ENCODE measurements around the gene INTS11. TPM values are rescaled to one million over a fixed set of nuclear protein-coding genes. Genes with fewer than 3 reads are reported as not detected.

The INTS11 gene
- total RNA-seq, 1 donor from 2014 or later: 28.9 TPM

GRCh38 chr1:1332031-1332755 lies 7.7 kb upstream of the INTS11 start:
- FAIRE-seq (no peak), DNase-seq (ENCODE audit: low spot score in 2 of 2) (no peak)

- FAIRE-seq: no peak
Measured at GRCh38 chr1:1331068-1331965, 6.9 kb upstream of the INTS11 start, which contains the start of gene TAS1R3. TSS of gene TAS1R3 (plus strand) at chr1:1331280. CDS start at chr1:1331346, 66 bp downstream.

GRCh38 chr1:1330366-1331067 lies 6.1 kb upstream of the INTS11 start:
- DNase-seq (ENCODE audit: low spot score in 2 of 2) (no peak), FAIRE-seq (no peak)

More at GRCh38 chr1:1331068-1331965, 6.9 kb upstream of the INTS11 start, which contains the start of gene TAS1R3:
- DNase-seq (ENCODE audit: low spot score in 2 of 2): no peak

- no peak for FAIRE-seq
Measured at GRCh38 chr1:1329304-1330210, 5.1 kb upstream of the INTS11 start.

GRCh38 chr1:1328254-1328653 lies 3.8 kb upstream of the INTS11 start:
- DNase-seq (ENCODE audit: low spot score in 2 of 2) (no peak), FAIRE-seq (no peak)

More at GRCh38 chr1:1329304-1330210, 5.1 kb upstream of the INTS11 start:
- DNase-seq (ENCODE audit: low spot score in 2 of 2): no peak

- no peak for FAIRE-seq
- DNase-seq (ENCODE audit: low spot score in 2 of 2): no peak
Measured at GRCh38 chr1:1327291-1327690, 2.8 kb upstream of the INTS11 start.

GRCh38 chr1:1326075-1326605 lies 1.7 kb upstream of the INTS11 start:
- DNase-seq (ENCODE audit: low spot score in 2 of 2): no peak
- FAIRE-seq: no peak

- DNase-seq (ENCODE audit: low spot score in 2 of 2) (no peak), FAIRE-seq (no peak)
Measured at GRCh38 chr1:1325288-1326074, 1.0 kb upstream of the INTS11 start.

- FAIRE-seq: no peak
- DNase-seq (ENCODE audit: low spot score in 2 of 2): no peak
Measured at GRCh38 chr1:1324084-1324523, 356 bp downstream of the INTS11 start.

- no peak for DNase-seq (ENCODE audit: low spot score in 2 of 2)
- FAIRE-seq: no peak
Measured at GRCh38 chr1:1322952-1323351, 1.5 kb downstream of the INTS11 start.

- DNase-seq (ENCODE audit: low spot score in 2 of 2) (no peak), FAIRE-seq (no peak)
Measured at GRCh38 chr1:1322418-1322817, 2.0 kb downstream of the INTS11 start.

GRCh38 chr1:1321477-1321876 lies 3.0 kb downstream of the INTS11 start:
- DNase-seq (ENCODE audit: low spot score in 2 of 2) (no peak), FAIRE-seq (no peak)

- no peak for FAIRE-seq
- no peak for DNase-seq (ENCODE audit: low spot score in 2 of 2)
Measured at GRCh38 chr1:1320666-1321448, 3.6 kb downstream of the INTS11 start.

- no peak for DNase-seq (ENCODE audit: low spot score in 2 of 2)
- no peak for FAIRE-seq
Measured at GRCh38 chr1:1319646-1319941, 4.9 kb downstream of the INTS11 start.

GRCh38 chr1:1318777-1319645 lies 5.4 kb downstream of the INTS11 start:
- FAIRE-seq (no peak), DNase-seq (ENCODE audit: low spot score in 2 of 2) (no peak)

- FAIRE-seq: no peak
- no peak for DNase-seq (ENCODE audit: low spot score in 2 of 2)
Measured at GRCh38 chr1:1318131-1318652, 6.3 kb downstream of the INTS11 start.

GRCh38 chr1:1317420-1317819 lies 7.0 kb downstream of the INTS11 start:
- no peak for FAIRE-seq
- DNase-seq (ENCODE audit: low spot score in 2 of 2): no peak

All from frontal cortex (tissue), 4 donors.